GM20431 (cell line): Measurements from ENCODE around the gene TRIM67.
"Not testable (repeated sequence)": the region's sequence is repeated elsewhere in the genome, so short reads cannot be mapped to it uniquely, and the experiment has no call there.

ENCODE experiments used
- in situ Hi-C: fragments of 300-500 bp; cut with MseI, MboI; formaldehyde crosslinking; loops from one replicate; pipeline ENCODE4 v1.15.0; 2020; ENCODE audit warnings: low sequenced_read_pairs; ENCODE audit not compliant: unreplicated experiment

Gene TRIM67

DNA sequence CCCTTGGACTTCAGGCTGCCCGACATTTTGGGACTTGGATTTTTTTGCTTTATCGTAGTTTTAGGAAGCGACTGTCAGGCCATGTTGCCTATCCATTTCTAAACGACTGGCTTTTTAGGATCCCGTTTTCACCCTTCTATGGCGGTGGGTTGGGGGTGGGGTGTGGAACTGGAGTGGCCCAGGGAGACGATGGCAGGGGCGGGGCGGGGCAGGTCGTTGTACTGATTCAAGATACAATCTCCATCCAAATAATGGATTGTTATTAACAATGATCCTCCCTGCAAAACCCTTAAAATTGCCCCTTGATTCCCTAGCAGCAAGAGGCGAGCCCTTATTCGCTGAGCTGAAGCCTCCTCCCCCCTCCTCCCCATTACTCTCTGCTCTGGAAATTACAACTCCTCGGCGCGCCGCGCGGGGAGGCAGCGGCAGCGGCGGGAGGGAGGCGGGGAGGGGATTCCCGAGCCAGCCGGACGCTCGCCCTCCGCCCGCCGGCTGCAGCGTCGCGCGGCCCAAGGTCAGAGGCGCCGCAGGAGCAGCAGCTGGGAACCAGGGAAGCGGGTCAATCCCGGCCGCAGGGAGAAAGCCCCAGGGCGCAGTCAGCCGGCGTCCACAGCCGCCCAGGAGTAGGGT lies at the start of gene TRIM67:
TSS of gene TRIM67 (plus strand) at position 392 of the 630 bp plus-strand sequence. CDS start 912 bp downstream, outside the sequence.
- in situ Hi-C loops: no loop called here

DNA sequence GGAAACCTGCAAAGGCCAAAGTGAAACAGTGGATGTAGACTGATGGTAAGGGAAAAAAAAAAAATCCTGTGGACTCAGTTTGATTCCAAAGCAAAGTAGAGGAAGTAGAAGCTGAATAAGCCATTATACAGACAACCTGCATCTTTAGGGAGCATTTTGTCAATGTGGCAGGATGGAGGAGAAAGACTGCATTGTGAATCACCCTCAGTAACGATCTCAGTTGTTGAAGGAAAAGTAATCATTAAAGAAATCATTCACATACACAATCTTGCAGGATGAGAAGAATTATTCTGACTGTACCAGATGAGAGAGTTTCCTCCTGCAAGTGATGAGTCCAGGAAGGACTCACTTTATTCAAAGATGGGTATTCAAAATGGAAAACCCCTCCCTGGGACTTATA lies 45.1 kb upstream of the TRIM67 start:
- in situ Hi-C loops: no loop called here

DNA sequence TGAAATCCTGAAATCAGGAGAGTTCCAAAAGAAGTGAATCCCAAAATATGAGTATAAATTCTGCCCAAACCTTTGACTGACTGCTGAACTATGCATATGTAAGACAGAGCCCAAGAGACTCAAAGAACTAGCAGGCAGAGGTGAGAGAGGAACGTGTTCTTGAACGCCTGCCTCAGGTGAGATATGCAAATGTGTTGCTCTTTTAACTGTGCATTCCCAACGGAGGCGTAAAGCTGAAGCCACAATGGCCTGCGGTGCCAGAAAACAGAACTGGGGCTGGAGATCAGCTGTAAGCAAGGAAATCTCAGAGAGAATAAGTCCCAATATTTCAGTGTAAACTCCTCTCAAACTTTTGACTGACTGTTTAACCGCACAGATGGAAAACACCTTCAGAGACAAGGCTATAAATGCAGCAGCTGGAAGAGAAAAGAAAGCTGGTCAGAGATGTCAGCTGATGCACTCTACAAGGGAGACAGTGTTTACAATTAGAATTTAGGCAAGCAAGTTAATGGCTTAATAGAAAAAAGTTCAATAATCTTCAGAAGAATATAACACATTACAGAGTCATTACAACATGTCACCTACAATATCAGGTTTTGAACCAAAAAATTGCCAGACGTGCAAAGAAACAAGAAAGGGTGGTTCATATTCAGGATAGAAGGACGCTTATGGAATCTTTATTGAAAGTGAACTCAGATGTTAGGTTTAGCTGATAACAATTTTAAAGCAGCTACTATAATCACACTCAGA lies 43.0 kb upstream of the TRIM67 start:
- in situ Hi-C loops: no loop called here

DNA sequence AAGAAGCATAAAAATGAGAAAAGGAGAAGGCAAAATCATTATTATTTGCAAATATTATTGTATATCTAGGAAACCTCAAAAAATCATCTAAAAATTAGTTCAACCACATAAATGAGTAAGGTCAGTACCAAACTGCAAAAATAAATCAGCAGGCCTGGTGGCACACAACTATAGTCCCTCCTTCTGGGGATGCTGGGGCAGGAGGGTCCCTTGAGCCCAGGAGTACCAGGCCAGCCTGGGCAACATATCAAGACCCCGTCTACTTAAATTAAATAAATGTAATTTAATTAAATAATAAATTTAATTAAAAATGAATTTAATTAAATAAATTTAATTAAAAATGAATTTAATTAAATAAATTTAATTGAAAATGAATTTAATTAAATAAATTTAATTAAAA lies 40.3 kb upstream of the TRIM67 start:
- in situ Hi-C loops: no loop called here

DNA sequence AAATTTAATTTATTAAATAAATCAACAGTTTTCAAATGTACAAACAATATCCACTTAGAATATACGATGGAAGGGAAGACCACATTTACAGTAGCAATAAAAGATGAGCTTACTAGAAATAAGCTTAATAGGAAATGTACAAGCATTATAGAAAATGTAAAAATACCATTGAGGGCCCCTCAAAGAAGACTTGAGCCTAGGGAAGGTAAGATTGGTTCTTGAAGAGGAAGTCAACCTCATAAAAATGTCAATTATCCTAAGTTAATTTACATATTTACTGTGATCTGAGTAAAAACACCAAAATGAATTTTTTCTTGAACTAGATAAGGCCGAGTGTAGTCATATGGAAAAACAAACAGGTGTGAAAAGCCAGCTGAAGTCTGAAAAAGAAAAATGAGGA lies 39.7 kb upstream of the TRIM67 start:
- in situ Hi-C loops: no loop called here

DNA sequence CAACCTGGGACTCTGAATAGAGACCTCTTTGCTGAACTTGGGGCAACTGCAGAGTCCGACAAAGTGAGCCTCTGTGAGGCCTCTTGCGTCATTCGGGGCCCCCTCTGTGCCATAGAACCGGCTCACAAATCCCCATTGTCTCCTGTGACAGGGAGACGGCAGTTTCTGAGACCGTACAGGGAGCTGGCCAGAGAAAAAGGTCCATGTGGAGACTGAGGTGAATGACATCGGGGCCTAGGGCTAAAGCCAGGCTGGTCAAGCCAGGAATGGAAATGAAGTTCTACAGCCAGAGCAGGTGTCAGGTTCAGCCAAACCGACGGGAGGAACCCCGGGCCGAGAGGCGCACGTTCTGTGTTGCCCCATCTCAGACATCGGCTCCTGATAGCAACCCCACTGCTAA lies 37.1 kb upstream of the TRIM67 start:
- in situ Hi-C loops: no loop called here

DNA sequence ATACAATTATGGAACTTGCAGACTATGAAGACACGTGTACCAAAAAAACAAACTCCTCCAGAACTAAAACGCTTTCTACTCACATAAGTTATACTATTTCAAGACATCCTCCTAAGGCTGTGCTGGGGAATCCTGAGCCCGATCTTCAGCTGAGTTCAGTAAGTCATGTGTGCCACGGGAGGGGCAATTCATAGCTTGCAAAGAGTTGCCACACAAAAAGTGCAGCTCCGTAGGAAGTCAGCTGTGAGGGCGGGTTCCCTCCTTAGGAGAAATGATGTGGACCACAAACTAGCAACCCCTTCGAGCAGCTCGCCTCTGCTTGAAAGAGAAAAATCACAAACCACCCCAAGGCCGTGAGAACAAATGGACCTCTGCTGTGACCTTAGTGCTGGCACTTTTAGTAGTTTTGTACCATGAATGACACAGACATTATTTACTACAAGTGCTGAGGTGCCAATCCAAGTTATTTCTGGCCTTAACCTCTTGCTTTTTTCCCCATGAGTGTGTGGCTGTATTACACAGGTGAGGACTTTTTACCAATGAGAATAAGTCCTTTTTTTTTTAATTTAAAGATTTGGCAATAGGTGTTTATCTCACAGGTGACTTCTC lies 35.8 kb upstream of the TRIM67 start:
- in situ Hi-C loops: no loop called here

DNA sequence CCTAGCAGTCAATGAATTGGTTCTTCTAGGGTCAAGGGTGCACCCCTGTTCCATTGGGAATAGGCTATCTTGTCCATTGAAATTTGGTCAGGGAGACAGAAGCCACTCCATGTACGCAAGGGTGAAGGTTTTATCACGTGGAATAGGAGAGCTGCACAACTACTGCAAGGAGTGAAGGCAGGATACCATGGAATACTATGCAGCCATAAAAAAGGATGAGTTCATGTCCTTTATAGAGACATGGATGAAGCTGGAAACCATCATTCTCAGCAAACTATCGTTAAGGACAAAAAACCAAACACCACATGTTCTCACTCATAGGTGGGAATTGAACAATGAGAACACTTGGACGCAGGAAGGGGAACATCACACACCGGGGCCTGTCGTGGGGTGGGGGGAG lies 34.8 kb upstream of the TRIM67 start:
- in situ Hi-C loops: not testable (repeated sequence)

DNA sequence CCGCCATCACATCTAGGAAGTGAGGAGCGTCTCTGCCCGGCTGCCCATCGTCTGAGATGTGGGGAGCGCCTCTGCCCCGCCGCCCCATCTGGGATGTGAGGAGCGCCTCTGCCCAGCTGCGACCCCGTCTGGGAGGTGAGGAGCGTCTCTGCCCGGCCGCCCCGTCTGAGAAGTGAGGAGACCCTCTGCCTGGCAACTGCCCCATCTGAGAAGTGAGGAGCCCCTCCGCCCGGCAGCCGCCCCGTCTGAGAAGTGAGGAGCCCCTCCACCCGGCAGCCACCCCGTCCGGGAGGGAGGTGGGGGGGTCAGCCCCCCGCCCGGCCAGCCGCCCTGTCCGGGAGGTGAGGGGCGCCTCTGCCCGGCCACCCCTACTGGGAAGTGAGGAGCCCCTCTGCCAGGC lies 33.4 kb upstream of the TRIM67 start:
- in situ Hi-C loops: not testable (repeated sequence)

DNA sequence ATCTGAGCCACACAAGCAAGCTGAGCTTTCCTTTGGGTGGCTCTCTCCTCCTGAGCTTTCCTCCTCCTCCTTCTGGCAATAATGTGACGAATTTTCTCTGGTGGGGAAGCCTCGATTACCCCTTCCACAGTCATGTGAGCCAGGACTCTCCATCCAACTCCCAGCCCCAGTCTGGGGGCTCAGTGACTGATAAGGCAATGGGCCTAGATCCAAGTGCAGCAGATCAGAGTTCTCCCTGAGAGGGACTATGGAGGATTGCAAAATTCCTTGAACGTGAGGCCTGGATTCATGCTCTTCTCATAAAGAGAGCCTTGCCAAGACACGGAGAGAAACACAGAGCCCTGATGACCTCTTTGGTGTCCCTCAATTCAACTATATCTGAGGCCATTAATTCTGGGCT lies 31.3 kb upstream of the TRIM67 start:
- in situ Hi-C loops: no loop called here

DNA sequence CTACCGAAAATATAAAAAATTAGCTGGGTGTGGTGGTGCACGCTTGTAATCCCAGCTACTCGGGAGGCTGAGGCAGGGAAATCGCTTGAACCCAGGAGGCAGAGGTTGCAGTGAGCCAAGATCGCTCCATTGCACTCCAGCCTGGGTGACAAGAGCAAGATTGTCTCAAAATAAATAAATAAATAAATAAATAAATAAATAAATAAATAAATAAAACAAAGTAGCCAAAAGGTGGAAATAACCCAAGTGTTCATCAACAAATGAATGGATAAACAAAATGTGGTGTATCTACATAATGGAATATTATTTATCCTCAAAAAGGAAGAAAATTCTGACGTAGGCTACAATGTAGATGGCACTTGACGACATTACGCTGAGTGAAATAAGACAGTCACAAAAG lies 29.3 kb upstream of the TRIM67 start:
- in situ Hi-C loops: not testable (repeated sequence)

DNA sequence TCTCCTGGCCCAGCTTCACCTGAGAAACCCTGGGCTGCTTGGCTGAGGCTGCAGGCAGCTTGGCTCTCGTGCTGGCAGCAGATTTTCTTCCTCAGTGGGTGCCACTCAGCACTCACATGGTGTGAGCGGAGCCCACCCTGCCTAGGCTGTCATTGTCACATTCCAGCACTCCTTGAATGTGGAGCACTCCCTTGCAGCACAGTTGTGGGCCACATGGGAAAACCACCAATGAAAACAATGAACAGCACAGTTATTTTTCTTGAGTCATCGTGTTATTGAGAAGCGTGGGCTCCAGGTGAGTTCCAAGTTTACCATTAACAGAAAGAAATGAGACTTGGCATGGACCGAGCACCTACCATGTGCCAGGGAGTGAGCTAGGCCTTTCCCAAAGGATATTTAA lies 27.2 kb upstream of the TRIM67 start:
- in situ Hi-C loops: no loop called here

DNA sequence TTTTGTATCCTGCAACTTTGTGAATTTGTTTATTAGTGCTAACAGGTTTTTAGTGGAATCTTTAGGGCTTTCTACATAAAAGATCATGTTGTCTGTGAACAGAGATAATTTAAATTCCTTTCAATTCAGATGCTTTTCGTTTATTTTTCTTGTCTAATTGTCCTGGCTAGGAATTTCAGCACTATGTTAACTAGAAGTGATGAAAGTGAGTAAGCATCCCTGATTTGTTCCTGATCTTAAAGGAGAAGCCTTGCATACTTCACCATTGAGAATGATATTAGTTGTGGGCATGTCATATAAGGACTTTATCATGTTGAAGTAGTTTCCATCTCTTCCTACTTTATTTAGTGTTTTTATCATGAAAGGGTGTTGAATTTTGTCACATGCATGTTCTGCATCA lies 23.6 kb upstream of the TRIM67 start:
- in situ Hi-C loops: no loop called here

DNA sequence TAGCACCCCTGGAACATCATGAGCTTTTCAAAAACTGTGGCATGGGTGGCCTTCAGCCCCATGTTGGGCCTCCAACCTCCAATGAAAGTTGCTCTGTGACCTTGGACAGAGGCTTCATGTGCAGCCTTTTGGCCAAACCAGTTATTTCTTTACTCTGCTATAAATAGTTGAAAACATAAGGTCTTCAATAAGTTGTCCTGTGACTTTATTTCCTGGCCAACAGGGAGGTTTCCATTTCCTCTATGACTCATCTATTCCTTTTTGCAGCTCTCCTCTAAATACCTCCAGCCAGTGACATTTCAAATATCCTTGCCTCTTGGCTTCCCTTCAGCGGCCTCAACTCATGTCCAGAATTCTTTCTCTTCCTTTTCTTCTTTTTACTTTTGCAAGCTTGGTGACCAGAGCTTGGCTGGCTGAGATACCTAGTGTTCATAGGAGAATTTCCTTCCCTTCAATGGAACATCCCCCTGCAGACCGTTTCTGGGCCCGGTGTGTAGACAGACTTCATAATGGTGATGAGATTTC lies 22.7 kb upstream of the TRIM67 start:
- in situ Hi-C loops: no loop called here

DNA sequence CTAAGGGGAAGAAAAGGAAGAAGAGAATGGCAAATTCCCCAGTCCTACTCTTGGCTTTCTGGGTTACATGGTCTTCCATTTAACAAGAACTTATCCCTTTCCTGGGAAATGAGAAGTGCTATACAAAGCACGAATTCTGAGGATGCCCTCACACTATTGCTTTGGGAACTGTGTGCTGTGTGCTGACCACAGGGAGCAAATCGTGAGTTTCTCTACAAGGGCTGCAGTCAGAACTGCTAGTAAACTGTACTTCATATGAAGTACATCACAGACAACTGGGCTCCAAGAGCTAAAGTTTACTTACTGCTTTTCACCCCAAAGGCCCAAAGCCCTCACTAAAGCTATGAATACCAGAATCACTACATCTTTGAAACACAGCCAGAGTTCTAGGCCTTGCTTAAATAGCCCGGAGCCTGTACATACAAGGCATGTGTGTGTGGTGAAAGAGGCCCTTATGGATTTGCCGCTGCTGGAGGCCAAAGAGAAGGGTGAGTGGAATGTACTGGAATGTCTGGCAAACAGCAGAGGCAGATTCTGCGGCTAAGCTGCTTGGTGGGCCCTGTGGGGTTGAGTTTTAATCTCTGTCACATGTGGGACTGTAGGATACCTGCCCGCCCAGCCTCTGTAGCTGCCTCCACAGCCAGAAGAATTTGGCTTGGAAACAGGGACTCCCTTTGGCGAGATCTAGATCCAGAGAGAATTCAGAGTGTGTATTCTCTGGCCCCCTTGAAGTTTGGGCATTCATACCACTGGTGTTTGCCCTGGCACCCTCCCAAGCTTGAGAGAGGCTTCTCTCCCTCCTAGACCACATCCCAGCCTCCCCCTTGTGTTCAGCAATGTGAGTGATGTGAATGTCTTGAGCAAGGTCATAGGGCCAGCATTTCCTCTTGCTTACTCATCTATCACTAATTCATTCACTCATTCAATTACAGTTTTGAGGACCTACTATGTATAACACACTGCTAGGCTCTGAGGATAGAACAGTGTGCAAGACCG lies 21.9 kb upstream of the TRIM67 start:
- in situ Hi-C loops: no loop called here

DNA sequence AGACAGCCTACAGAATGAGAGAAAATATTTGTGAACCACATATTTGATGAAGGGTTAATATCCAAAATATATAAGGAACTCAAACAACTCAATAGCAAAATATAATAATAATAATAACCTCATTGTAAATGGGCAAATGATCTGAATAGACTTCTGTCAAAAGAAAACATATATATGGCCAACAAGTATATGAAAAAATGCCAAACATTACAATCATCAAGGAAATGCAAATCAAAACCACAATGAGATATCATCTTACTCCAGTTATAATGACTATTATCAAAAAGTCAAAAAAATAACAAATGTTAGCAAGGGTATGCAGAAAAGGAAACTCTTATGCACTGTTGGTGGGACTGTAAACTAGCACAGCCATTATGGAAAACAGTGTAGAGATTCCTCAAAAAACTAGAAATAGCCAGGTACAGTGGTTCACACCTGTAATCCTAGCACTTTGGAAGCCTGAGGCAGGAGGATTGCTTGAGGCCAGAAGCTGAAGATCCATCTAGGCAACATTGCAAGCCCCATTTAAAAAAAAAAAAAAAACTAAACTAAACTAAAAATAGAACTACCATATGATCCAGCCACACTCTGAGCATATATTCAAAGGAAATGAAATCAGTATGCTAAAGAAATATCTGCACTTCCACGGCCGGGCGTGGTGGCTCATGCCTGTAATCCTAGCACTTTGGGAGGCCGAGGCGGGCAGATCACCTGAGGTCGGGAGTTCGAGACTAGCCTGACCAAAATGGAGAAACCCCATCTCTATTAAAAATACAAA lies 17.3 kb upstream of the TRIM67 start:
- in situ Hi-C loops: no loop called here

DNA sequence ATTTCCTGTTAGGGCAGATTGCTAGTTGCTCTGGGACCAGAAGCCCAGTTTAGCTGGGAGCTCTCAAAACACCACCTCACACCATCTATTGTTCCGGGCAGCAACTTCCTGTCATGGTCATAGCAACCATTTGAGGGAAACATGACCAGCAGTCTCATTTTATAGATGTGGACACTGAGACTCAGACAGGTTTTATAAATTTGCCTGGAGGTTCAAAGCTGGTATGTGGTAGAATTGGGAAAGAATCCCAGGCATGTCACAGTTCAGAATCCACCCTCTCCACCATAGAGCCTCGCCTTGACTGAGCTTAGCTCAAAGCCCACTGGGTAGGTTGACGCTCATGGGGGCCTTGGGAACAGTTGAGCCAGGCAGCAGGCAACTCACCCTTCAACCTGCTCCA lies 14.0 kb upstream of the TRIM67 start:
- in situ Hi-C loops: no loop called here

DNA sequence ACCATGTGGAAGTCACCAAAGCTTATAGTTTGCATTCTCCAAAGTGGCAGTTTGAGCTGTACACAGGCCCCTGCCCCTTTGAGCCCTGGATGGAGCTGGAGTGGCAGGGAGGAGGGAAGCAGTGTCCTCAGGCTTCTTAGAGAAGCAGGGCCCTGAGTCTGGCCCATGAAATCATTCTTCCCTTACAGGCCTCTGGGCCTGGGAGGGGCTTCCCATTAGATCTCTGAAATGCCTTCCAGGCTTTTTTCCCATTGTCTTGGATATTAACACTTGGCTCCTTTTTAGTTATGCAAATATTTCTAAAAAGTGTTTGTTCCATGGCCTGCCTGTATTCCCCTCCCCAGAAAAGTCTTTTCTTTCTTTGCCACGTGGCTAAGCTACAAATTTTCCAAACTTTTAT lies 10.0 kb upstream of the TRIM67 start:
- in situ Hi-C loops: no loop called here

DNA sequence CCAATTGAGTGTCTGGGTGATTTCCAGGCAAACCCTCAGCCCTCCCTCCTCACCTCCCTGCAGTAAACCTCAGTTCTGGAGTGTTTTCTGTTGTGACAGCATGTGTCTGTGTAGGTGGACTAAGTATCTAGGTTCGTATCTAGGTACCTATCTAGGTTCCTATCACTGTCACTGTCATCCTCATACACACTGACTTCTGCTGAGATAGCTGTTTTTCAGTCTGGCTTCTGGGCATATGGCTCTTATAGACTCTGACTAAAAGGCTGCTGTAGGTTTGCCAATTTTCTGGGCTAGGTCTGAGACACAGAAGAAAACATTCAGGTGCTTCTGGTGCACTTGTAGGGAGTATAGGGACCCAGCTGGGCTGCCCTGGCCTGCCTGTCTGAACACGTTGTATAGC lies 8.1 kb upstream of the TRIM67 start:
- in situ Hi-C loops: no loop called here
